H1 (cell line): Measurements from ENCODE around the gene TMEM161A. TPM values are rescaled to one million over a fixed set of nuclear protein-coding genes. Genes with fewer than 3 reads are reported as not detected.

Experiments
- CTCF ChIA-PET: fragments of 300-600 bp; sonication (Branson Sonifier 250); formaldehyde crosslinking; loops from one replicate; lab custom pipeline; 2021; ENCODE audit not compliant: partially characterized antibody; lab: Charles Lee
- POLR2A ChIA-PET: fragments of 300-600 bp; sonication (Branson Sonifier 250); formaldehyde crosslinking; loops from one replicate; lab custom pipeline; 2021; ENCODE audit warnings: inconsistent platforms; ENCODE audit not compliant: partially characterized antibody; lab: Charles Lee
- DNase-seq, 2 experiments: peaks; one replicate each; pipeline versions ENCODE4 v3.0.0 to v3.0.0-alpha.2; 2010 to 2022; ENCODE audit warnings: low spot score in 2 of 2, low read depth in 1 of 2, mixed read lengths in 1 of 2
- FAIRE-seq: peaks from 2 replicates; lab custom pipeline; 2011; peaks lifted over from hg19 to GRCh38; lab: Jason Lieb, UNC
- H2AFZ ChIP-seq: 2 replicates; pipeline ENCODE4 v1.8.1; 2012; ENCODE audit warnings: low read length, inconsistent platforms
- H2AK5ac ChIP-seq: 2 replicates; pipeline ENCODE4 v1.6.1; 2013; ENCODE audit warnings: low read depth, low read length
- H2BK120ac ChIP-seq: replicated peaks from 2 replicates; pipeline ENCODE3; 2013; ENCODE audit warnings: low read depth, low read length, inconsistent platforms
- H2BK12ac ChIP-seq: 2 replicates; pipeline ENCODE4 v1.6.1; 2013; ENCODE audit warnings: low read depth, low read length
- H2BK15ac ChIP-seq: 2 replicates; pipeline ENCODE4 v1.6.1; 2013; ENCODE audit warnings: low read length
- H2BK20ac ChIP-seq: 2 replicates; pipeline ENCODE4 v1.6.1; 2013; ENCODE audit warnings: low read length
- H2BK5ac ChIP-seq: 2 replicates; pipeline ENCODE4 v1.6.1; 2013; ENCODE audit warnings: low read depth, low read length
- H3K14ac ChIP-seq: 2 replicates; pipeline ENCODE4 v1.6.1; 2013; ENCODE audit warnings: inconsistent platforms; ENCODE audit not compliant: insufficient read length
- H3K18ac ChIP-seq: 2 replicates; pipeline ENCODE4 v1.6.1; 2013; ENCODE audit warnings: low read length; ENCODE audit errors: extremely low read depth
- H3K23ac ChIP-seq: 2 replicates; pipeline ENCODE4 v1.6.1; 2013; ENCODE audit warnings: inconsistent platforms; ENCODE audit not compliant: insufficient read length
- H3K23me2 ChIP-seq: 2 replicates; pipeline ENCODE4 v1.6.1; 2013; ENCODE audit warnings: low read depth, low read length
- H3K27ac ChIP-seq: 2 replicates; pipeline ENCODE4 v1.6.1; 2011; ENCODE audit warnings: low read depth, low read length, inconsistent platforms
- H3K27me3 ChIP-seq, 4 experiments: replicated peaks in 1 of 4; 1 replicate in 1 of 4; 2 replicates in 3 of 4; pipeline versions ENCODE4 v1.6.1 to v1.8.1; 2011 to 2013; ENCODE audit warnings: low read length in 3 of 4, mild to moderate bottlenecking in 3 of 4, inconsistent platforms in 2 of 4, mixed read lengths in 2 of 4, moderate library complexity in 1 of 4; ENCODE audit not compliant: control insufficient read depth in 3 of 4, insufficient read depth in 3 of 4; ENCODE audit errors: extremely low read depth in 1 of 4
- H3K36me3 ChIP-seq, 4 experiments: 2 replicates each; pipeline versions ENCODE4 v1.6.1 to v1.8.1; 2011 to 2013; ENCODE audit warnings: mild to moderate bottlenecking in 4 of 4, low read length in 3 of 4, moderate library complexity in 2 of 4, control low read depth in 1 of 4, inconsistent platforms in 1 of 4; ENCODE audit not compliant: insufficient read depth in 4 of 4, control insufficient read depth in 2 of 4
- H3K4ac ChIP-seq: replicated peaks from 2 replicates; pipeline ENCODE3; 2013; ENCODE audit warnings: low read length, low read depth, mixed read lengths, inconsistent platforms; ENCODE audit not compliant: insufficient read length
- H3K4me1 ChIP-seq, 4 experiments: replicated peaks in 1 of 4; 1 replicate in 1 of 4; 2 replicates in 3 of 4; pipeline versions ENCODE4 v1.6.1 to v1.8.1; 2011 to 2013; ENCODE audit warnings: low read length in 3 of 4, inconsistent platforms in 2 of 4, mixed read lengths in 1 of 4; ENCODE audit not compliant: insufficient read depth in 4 of 4, control insufficient read depth in 3 of 4
- H3K4me2 ChIP-seq, 2 experiments: 2 replicates each; pipeline versions ENCODE4 v1.6.1 to v1.8.1; 2011 to 2013; ENCODE audit warnings: low read depth in 2 of 2, low read length in 2 of 2, control low read depth in 1 of 2, inconsistent platforms in 1 of 2, mild to moderate bottlenecking in 1 of 2; ENCODE audit not compliant: insufficient read depth in 1 of 2
- H3K4me3 ChIP-seq, 4 experiments: fragments of 200-600, 300-600 bp in 1 of 4; sonication (generic), shearing (Covaris generic), sonication (Bioruptor Twin) in 1 of 4; 2 replicates each; pipeline versions ENCODE4 v1.5.1 to v1.8.1; 2011 to 2016; ENCODE audit warnings: low read length in 4 of 4, low read depth in 3 of 4, control low read depth in 2 of 4, inconsistent platforms in 2 of 4, mild to moderate bottlenecking in 2 of 4, mixed read lengths in 1 of 4, moderate library complexity in 1 of 4; ENCODE audit not compliant: insufficient read depth in 2 of 4; ENCODE audit errors: extremely low read depth in 1 of 4
- H3K56ac ChIP-seq: replicated peaks from 2 replicates; pipeline ENCODE3; 2013; ENCODE audit warnings: low read depth, mild to moderate bottlenecking, mixed read lengths, low read length, inconsistent platforms; ENCODE audit not compliant: insufficient read length
- H3K79me1 ChIP-seq: 2 replicates; pipeline ENCODE4 v1.6.1; 2013; ENCODE audit warnings: low read depth, low read length, control low read depth
- H3K79me2 ChIP-seq, 2 experiments: 2 replicates each; pipeline versions ENCODE4 v1.6.1 to v1.8.1; 2012 to 2013; ENCODE audit warnings: low read length in 2 of 2, mild to moderate bottlenecking in 2 of 2, inconsistent platforms in 1 of 2; ENCODE audit not compliant: insufficient read depth in 2 of 2, control insufficient read depth in 1 of 2
- H3K9ac ChIP-seq, 4 experiments: replicated peaks in 1 of 4; 1 replicate in 1 of 4; 2 replicates in 3 of 4; pipeline versions ENCODE4 v1.6.1 to v1.8.1; 2011 to 2013; ENCODE audit warnings: low read depth in 3 of 4, low read length in 3 of 4, control low read depth in 2 of 4, mild to moderate bottlenecking in 2 of 4, moderate library complexity in 2 of 4, inconsistent platforms in 1 of 4; ENCODE audit errors: extremely low read depth in 1 of 4
- H3K9me3 ChIP-seq, 2 experiments: 2 replicates each; pipeline versions ENCODE4 v1.6.1 to v1.8.1; 2012 to 2013; ENCODE audit warnings: mild to moderate bottlenecking in 2 of 2, moderate library complexity in 2 of 2, control low read depth in 1 of 2, inconsistent platforms in 1 of 2, low read depth in 1 of 2, low read length in 1 of 2, mixed read lengths in 1 of 2; ENCODE audit not compliant: insufficient read depth in 2 of 2
- H4K20me1 ChIP-seq, 2 experiments: replicated peaks in 1 of 2; 2 replicates each; pipeline versions ENCODE3 to v1.8.1; 2011 to 2013; ENCODE audit warnings: inconsistent platforms in 2 of 2, low read length in 2 of 2, mild to moderate bottlenecking in 1 of 2; ENCODE audit not compliant: insufficient read depth in 2 of 2, control insufficient read depth in 1 of 2
- H4K5ac ChIP-seq: 2 replicates; pipeline ENCODE4 v1.6.1; 2013; ENCODE audit warnings: low read length, low read depth, mixed read lengths, inconsistent platforms; ENCODE audit not compliant: insufficient read length
- H4K8ac ChIP-seq: 2 replicates; pipeline ENCODE4 v1.8.0; 2013; ENCODE audit warnings: mild to moderate bottlenecking, moderate library complexity, low read length, inconsistent platforms; ENCODE audit not compliant: insufficient read depth; ENCODE audit errors: extremely low read depth
- H4K91ac ChIP-seq: replicated peaks from 2 replicates; pipeline ENCODE3; 2013; ENCODE audit warnings: low read length, mixed read lengths, inconsistent platforms; ENCODE audit not compliant: insufficient read length
- TEAD4 ChIP-seq: IDR thresholded peaks from 2 replicates; pipeline ENCODE4 v1.6.1; 2012; ENCODE audit warnings: low read depth, low read length, inconsistent platforms, mixed read lengths
- WGBS, 2 experiments: shearing (Covaris generic) in 1 of 2; methylation state at CpG; one replicate each; pipeline versions ENCODE4 v1.1.6 to v1.1.7; 2013 to 2015; ENCODE audit warnings: low lambda C conversion rate in 2 of 2, mixed read lengths in 2 of 2, inconsistent platforms in 1 of 2, low coverage in 1 of 2, missing lambda C conversion rate in 1 of 2; ENCODE audit not compliant: insufficient replicate concordance in 2 of 2, insufficient coverage in 1 of 2, insufficient read length in 1 of 2; ENCODE audit errors: extremely low coverage in 1 of 2, missing lambda C conversion rate in 1 of 2; 5-methylcytosine and 5-hydroxymethylcytosine counted together
- polyA plus RNA-seq, 7 experiments: library from polyadenylated mRNA; depleted of rRNA in 3 of 7; stranded (reverse) in 5 of 7; unstranded in 2 of 7; fragments of >200 nt in 5 of 7; fragments of 200-250 nt in 2 of 7; gene quantifications; 1 replicate in 5 of 7; 2 replicates in 1 of 7; 4 replicates in 1 of 7; pipeline versions ENCODE4 v1.2.1 to v1.2.3, GENCODE V29; 2011 to 2013; ENCODE audit warnings: missing spikeins in 2 of 7, mixed read lengths in 2 of 7
- total RNA-seq: library from RNA; stranded (reverse); fragmentation: NEBNext Ultra II Directional; extraction: Animal tissue kit (Norgen Biotek cat#: 25700); gene quantifications from 2 replicates; pipeline ENCODE4 v1.2.1, GENCODE V29; 2021
- TF ChIP-seq, protein P1 (sequence below), 3 experiments: IDR thresholded peaks; 1 replicate in 2 of 3; 2 replicates in 1 of 3; pipeline versions ENCODE4 v1.5.1 to v1.6.1; 2011; ENCODE audit warnings: low read length in 3 of 3, mild to moderate bottlenecking in 3 of 3, inconsistent platforms in 2 of 3, low read depth in 1 of 3, moderate library complexity in 1 of 3; ENCODE audit not compliant: insufficient read depth in 1 of 3; ENCODE audit errors: control extremely low read depth in 1 of 3

TMEM161A gene
- total and polyA plus RNA-seq, 2 of the 8 experiments (the other 6 are each of a cell fraction or from before 2014, with no cell fraction given) = 47.8 to 103 TPM

- no peaks in the 10 kb centered on the region for H3K79me2 ChIP-seq
- H3K79me1 ChIP-seq = no peaks in the 10 kb centered on the region
- no peak overlapping the region for H3K4me2 ChIP-seq
- H3K23me2 ChIP-seq = peaks cover 6% of the 10 kb centered on the region; the same call in 1 of the 2 replicates
- H2BK20ac ChIP-seq = no peak overlapping the region
- no peak overlapping the region for H2BK120ac ChIP-seq
- H2BK12ac ChIP-seq = no peak overlapping the region
- no peaks in the 10 kb centered on the region for H3K36me3 ChIP-seq
- WGBS, 2 experiments = 60% methylated on average over 7 of the region's 7 CpGs; no CpG with 5 or more reads in 1 of the 2 experiments
- no peak overlapping the region for H3K56ac ChIP-seq
- H3K9me3 ChIP-seq = no peaks in the 10 kb centered on the region
- DNase-seq (peak in 1 of 2 experiments; percentile 71), FAIRE-seq (no peak)
- no peak overlapping the region for H3K27ac ChIP-seq
- no peak overlapping the region for H2BK5ac ChIP-seq
- no peak overlapping the region for H3K23ac ChIP-seq
- CTCF ChIA-PET = interaction anchor here (0.9 to 1.2 kb wide), 3 partner anchors 26 to 62 kb away, joined by 3 to 4 read pairs (median 3); no protein-coding TSS in a partner anchor
- peak overlapping the region; percentile 58; the same call in 1 of the 2 replicates for H4K8ac ChIP-seq
- 0 out of 7 replicates have a peak, but pooled peaks cover 0 to 2% (median 0%) of the 10 kb centered on the region in 4 experiments for H3K27me3 ChIP-seq
- no peak overlapping the region for H2AK5ac ChIP-seq
- H3K4me1 ChIP-seq = peaks cover 0 to 3% (median 2%) of the 10 kb centered on the region in 4 experiments; a peak in 4 of 7 replicates
- H3K14ac ChIP-seq = no peak overlapping the region
- no peak overlapping the region for H2BK15ac ChIP-seq
- H4K20me1 ChIP-seq = peaks cover 0 to 4% of the 10 kb centered on the region in 2 experiments
- H4K91ac ChIP-seq = no peak overlapping the region
- no peak overlapping the region for H3K18ac ChIP-seq
- no peak overlapping the region for H4K5ac ChIP-seq
- POLR2A ChIA-PET = interaction anchor here (0.6 kb wide), 1 partner anchor 160 kb away, joined by 5 read pairs; no protein-coding TSS in a partner anchor
- H3K9ac ChIP-seq = no peak overlapping the region
- H3K4ac ChIP-seq = no peak overlapping the region
- H3K4me3 ChIP-seq = no peak overlapping the region
- no peak overlapping the region for H2AFZ ChIP-seq
- no peak for TF ChIP-seq TEAD4
- TF ChIP-seq, protein P1, sequence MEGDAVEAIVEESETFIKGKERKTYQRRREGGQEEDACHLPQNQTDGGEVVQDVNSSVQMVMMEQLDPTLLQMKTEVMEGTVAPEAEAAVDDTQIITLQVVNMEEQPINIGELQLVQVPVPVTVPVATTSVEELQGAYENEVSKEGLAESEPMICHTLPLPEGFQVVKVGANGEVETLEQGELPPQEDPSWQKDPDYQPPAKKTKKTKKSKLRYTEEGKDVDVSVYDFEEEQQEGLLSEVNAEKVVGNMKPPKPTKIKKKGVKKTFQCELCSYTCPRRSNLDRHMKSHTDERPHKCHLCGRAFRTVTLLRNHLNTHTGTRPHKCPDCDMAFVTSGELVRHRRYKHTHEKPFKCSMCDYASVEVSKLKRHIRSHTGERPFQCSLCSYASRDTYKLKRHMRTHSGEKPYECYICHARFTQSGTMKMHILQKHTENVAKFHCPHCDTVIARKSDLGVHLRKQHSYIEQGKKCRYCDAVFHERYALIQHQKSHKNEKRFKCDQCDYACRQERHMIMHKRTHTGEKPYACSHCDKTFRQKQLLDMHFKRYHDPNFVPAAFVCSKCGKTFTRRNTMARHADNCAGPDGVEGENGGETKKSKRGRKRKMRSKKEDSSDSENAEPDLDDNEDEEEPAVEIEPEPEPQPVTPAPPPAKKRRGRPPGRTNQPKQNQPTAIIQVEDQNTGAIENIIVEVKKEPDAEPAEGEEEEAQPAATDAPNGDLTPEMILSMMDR (IDR thresholded peaks at IDR 0.05; ENCODE audit: control extremely low read depth in 1 of 3, insufficient read depth in 1 of 3, low read depth in 1 of 3, low read length in 3 of 3) = peak in 1 of 3 experiments; percentile 25; a peak in 2 of 4 replicates
These were observed 25.1 kb downstream of the TMEM161A start for GRCh38 chr19:19113040-19113626.
